B cell (primary cell): ENCODE measurements around the gene RARRES1.

Source experiments
- EZH2 ChIP-seq: IDR thresholded peaks from 2 replicates; pipeline ENCODE4 v1.6.1; 2012; ENCODE audit warnings: borderline replicate concordance, low read depth, mild to moderate bottlenecking, moderate library complexity, low read length; ENCODE audit not compliant: insufficient read depth, poor library complexity, severe bottlenecking
- TF ChIP-seq, protein P1 (sequence below): fragments of 200-600 bp; IDR thresholded peaks from one replicate; pipeline ENCODE4 v1.8.0; 2022; ENCODE audit warnings: antibody characterized with exemption, mild to moderate bottlenecking

- TF ChIP-seq EZH2, result no peak
- TF ChIP-seq, protein P1, sequence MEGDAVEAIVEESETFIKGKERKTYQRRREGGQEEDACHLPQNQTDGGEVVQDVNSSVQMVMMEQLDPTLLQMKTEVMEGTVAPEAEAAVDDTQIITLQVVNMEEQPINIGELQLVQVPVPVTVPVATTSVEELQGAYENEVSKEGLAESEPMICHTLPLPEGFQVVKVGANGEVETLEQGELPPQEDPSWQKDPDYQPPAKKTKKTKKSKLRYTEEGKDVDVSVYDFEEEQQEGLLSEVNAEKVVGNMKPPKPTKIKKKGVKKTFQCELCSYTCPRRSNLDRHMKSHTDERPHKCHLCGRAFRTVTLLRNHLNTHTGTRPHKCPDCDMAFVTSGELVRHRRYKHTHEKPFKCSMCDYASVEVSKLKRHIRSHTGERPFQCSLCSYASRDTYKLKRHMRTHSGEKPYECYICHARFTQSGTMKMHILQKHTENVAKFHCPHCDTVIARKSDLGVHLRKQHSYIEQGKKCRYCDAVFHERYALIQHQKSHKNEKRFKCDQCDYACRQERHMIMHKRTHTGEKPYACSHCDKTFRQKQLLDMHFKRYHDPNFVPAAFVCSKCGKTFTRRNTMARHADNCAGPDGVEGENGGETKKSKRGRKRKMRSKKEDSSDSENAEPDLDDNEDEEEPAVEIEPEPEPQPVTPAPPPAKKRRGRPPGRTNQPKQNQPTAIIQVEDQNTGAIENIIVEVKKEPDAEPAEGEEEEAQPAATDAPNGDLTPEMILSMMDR, result no peak
These were observed 53.6 kb downstream of the RARRES1 start for GRCh38 chr3:158678687-158679086.
